ENCODE data around the gene MET.
"Not testable (repeated sequence)": the region's sequence is repeated elsewhere in the genome, so short reads cannot be mapped to it uniquely, and the experiment has no call there.

Gene MET

DNA sequence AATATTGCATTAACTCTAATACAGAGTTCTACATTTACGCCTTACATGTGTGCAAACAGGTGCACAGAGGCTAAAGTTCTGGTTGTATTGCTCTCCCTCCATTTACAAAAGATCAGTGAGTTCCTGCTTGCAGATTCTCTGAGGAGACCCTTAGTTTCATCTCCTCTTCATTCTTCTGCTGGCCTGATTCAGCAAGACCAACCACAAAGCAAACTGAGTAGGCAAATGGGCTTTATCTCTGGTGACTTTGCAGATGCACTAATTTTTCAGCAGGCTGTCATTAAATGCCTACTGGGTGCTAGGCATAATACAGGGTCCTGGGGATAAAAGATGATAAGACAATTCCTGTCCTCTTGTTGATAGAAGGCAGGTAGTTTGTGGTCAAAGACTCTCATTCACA lies 56.4 kb downstream of the MET start:
- no peak for DNase-seq

DNA sequence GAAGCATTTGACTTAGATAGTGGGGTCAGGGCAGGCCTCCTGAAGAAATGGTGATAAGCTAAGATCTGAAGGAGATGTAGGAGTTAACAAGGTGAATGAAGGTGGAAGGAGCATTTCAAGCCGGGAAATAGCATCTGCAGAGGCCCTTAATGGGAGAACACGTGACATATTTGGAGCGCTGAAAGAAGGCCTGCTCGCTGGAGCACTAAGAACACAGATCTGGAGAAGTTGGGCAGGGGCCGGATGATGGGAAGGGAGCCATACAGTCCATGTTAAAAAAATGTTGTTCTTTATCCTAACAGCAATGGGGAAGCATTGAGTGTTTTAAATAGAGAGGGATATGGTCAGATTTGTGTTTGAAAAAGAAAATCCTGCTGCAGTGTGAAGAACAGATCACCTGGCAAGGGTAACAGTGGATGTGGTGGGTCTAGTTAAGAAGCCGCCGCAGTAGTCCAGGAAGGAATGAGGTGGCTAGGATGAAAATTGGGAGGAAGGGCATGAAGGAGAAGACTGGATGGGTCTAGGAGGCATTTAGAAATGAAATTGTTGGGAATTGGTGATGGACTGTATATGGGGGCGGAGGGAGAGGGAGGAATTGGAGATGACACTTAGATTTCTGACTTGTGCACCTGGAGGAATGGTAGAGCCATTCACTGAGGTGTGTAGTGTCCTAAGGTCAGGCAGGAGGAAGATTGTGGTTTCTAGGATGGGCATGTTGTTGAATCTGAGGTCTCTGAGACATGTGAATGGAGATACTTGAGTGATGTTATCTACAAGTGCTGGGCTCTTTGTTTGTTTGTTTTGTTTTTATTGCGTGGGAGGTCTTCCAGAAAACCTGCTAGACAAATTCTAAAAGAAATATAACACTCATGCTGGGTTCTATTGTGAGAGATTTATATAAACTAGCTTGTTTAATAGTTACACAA lies 58.4 kb downstream of the MET start:
- no peak for DNase-seq

- DNase-seq: no peak
These were observed 59.0 kb downstream of the MET start for GRCh38 chr7:116731023-116731395.

DNA sequence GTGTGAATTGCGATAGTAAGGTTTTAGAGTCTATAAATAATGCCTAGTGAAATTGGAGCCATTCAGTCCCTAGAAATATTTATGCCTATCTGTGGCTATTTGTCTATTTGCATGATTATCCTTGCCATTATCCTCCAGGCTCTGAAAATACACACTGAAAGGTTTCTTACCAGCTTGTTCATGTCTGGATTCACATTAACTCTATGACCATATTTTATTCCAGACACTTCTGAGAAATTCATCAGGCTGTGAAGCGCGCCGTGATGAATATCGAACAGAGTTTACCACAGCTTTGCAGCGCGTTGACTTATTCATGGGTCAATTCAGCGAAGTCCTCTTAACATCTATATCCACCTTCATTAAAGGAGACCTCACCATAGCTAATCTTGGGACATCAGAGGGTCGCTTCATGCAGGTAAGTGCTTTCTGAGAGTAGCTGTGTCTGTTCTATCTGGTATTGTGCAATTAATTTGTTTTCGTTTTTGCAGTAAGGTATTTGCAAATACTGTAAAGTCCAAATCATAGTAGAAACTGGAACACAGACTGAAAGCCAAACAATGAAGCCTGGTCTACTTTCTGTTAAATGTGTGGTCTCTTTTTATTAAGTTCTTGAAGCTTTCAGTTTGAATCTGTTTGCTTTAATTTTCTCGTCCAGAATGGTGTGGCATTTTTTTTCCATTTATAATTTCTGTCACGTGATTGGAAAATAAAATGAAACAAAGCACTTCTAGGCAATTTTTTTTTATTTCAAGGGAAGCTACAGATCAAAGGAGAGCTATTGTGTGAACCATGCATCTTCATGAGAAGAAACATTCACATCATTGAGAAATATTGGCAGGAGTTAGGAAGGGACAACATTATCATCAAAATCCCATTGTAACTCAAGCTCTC lies 59.7 kb downstream of the MET start:
- DNase-seq: no peak

DNA sequence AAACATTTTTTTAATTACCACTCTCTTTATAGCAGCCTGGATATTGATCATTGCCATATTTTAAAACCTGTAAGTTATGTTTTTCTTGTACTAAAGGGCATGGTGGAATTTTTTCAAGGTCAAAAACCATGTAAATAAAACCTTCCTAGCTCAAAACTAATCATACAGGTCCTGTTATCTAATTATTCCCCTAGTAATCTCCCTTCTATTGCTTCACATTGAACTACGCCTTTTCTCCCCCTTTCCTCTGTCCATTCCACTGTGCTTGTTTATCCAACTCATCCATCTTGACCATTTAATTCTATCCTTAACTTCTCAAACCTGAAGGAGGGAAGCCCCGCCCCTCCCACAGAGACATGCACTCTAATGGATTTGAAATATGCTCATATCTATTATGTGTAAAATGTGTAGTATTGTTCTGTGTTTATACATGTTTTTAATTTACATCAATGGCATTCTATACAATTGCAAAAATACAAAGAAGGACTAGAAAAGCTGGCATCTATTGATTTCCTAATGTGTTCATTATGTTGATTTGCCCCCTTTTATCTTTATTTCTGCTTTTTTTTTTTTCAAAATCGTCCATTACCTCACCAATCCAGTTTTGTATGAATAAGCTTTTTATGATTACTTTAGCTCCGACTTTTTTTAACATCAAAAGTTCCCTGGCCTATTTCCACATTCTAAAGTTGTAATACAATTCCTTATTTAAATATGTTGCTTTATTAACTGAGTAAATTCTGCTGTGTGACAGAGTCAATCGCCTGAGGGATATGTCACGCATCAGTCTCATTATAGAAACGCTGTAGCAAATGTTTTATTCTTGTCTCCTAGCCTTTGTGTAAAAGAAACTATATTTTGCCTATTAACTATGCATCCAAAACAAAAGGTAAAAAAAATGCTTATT lies 61.0 kb downstream of the MET start:
- DNase-seq: no peak

DNA sequence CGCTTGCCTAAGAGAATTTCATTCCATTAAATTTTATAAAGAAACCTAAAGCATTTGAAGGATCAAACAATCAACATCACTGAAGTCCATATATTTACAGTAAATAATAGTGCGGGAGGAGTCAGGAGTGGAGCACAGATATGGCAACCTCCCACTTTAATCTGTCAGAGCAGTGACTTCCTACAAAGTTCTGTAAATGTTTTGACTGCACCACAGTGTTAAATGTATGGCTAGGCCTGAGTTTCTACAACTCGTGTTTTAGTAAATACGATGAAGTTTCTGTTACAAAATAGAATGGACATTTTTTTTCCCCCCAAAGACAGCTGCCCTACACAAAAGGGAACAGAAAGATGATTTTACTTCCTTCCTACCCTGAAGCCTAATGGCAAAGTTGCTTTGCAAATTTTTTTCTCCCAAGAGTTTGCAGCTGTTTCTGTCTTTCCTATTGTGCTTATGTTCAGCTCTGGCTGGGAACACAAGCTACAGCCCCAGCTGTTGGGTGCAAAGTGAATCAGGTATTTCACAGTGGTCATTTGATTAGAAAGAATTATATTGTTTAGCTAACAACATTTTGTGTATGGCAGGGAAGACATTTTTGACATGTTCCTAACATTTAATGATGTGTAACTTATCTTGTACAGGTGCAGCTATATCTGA lies 62.1 kb downstream of the MET start:
- no peak for DNase-seq

- no peak for DNase-seq
These were observed 62.7 kb downstream of the MET start for GRCh38 chr7:116734710-116735109.

- no peak for DNase-seq
These were observed 65.1 kb downstream of the MET start for GRCh38 chr7:116736927-116737715.

DNA sequence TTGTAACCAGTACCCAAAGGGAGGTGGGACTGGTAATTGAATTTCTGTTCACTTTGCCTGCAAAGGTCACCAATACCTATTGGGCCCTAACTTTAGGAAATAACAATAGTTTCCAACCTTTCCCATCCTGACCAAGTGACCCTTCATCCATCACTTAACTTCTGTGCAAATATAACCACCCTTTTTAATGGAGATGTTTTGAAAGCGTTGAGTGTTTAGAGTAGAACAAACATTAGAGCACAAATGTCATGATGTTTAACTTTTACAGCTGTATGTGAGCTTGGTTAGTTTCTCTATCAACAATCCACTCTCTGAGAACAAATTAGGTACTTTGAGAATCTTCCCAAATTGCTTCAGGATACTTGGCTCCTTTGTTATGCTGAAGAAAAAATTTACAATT lies 66.4 kb downstream of the MET start:
- no peak for DNase-seq

DNA sequence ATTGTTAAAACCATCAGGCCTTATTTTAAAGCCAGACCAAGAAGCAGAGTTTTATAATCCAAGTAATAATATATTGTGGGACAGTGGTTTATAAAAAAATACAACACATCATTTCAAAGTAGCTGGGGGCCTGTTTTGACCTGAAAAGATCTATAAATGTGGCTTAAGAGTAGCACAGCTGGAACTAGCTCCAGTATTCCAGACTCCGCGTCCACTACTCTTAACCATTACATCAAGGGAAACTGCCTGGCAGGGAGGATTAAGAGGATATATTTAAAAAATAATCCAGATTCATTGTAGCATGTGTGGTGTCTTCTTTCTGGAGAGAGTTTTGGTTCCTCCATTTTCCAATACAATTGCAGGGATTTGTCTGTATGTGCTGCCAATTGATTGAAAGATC lies 67.3 kb downstream of the MET start:
- DNase-seq: no peak

- DNase-seq: no peak
These were observed 68.2 kb downstream of the MET start for GRCh38 chr7:116740231-116740630.

- DNase-seq: no peak
These were observed 68.9 kb downstream of the MET start for GRCh38 chr7:116740755-116741462.

- DNase-seq: no peak
These were observed 69.8 kb downstream of the MET start for GRCh38 chr7:116741625-116742316.

GRCh38 chr7:116742641-116743040 lies 70.6 kb downstream of the MET start:
- DNase-seq: no peak

DNA sequence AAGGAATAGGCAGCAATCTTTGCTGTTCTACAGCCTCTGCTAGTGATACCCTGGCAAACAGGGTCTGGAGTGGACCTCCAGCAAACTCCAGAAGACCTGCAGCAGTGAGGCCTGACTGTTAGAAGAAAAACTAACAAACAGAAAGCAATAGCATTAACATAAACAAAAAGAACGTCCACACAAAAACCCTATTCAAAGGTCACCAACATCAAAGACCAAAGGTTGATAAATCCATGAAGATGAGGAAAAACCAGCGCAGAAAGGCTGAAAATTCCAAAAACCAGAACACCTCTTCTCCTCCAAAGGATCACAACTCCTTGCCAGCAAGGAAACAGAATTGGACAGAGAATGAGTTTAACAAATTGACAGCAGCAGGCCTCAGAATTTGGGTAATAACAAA lies 71.8 kb downstream of the MET start:
- DNase-seq: not testable (repeated sequence)

GRCh38 chr7:116746388-116746787 lies 74.4 kb downstream of the MET start:
- not testable (repeated sequence) for DNase-seq

DNA sequence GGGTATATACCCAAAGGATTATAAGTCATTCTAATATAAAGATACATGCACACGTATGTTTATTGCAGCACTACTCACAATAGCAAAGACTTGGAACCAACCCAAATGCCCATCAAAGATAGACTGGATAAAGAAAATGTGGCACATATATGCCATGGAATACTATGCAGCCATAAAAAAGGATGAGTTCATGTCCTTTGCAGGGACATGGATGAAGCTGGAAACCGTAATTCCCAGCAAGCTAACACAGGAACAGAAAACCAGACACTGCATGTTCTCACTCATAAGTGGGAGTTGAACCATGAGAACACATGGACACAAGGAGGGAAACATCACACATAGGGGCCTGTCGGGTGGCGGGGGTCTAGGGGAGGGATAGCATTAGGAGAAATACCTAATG lies 79.1 kb downstream of the MET start:
- not testable (repeated sequence) for DNase-seq

GRCh38 chr7:116752305-116753074 lies 80.5 kb downstream of the MET start:
- no peak for DNase-seq

GRCh38 chr7:116753130-116753529 lies 81.1 kb downstream of the MET start:
- no peak for DNase-seq
